OCI-LY7 (cell line): Measurements from ENCODE around the gene CNP.

Experiments
- EZH2phosphoT487 ChIP-seq: fragments of 200-600 bp; sonication (generic); IDR thresholded peaks from 2 replicates; pipeline ENCODE4 v1.6.1; 2018; ENCODE audit warnings: low read depth, borderline replicate concordance, mild to moderate bottlenecking, mixed run types, antibody characterized with exemption, low read length, moderate library complexity, mixed read lengths
- TF ChIP-seq, protein P1 (sequence below): fragments of 200-600 bp; sonication (generic); conservative IDR thresholded peaks from 2 replicates; pipeline ENCODE4 v1.5.1; 2014; ENCODE audit warnings: mild to moderate bottlenecking, antibody characterized with exemption, low read length, moderate library complexity, mixed read lengths

DNA sequence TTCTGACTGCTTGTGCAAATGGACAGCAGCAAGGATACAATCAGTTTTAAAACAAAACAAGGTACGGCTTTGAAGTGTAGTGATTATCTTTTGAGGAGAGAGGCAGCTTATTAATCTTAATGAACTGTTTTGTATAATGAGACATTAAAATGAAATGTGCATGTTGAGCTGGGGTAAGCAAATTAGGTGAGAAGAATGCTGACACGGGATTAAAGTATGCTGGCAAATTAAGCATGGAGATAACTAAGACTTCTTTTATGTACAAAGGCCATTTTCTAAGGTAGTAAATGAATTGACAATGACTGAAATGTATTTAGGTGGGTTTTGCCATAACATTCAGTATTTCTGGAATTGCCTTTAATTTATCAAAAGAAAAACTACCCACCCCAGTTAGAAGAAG lies 31.9 kb downstream of the CNP start:
- TF ChIP-seq, protein P1, sequence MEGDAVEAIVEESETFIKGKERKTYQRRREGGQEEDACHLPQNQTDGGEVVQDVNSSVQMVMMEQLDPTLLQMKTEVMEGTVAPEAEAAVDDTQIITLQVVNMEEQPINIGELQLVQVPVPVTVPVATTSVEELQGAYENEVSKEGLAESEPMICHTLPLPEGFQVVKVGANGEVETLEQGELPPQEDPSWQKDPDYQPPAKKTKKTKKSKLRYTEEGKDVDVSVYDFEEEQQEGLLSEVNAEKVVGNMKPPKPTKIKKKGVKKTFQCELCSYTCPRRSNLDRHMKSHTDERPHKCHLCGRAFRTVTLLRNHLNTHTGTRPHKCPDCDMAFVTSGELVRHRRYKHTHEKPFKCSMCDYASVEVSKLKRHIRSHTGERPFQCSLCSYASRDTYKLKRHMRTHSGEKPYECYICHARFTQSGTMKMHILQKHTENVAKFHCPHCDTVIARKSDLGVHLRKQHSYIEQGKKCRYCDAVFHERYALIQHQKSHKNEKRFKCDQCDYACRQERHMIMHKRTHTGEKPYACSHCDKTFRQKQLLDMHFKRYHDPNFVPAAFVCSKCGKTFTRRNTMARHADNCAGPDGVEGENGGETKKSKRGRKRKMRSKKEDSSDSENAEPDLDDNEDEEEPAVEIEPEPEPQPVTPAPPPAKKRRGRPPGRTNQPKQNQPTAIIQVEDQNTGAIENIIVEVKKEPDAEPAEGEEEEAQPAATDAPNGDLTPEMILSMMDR: no peak
- TF ChIP-seq EZH2phosphoT487: no peak
